Measurements from ENCODE around the gene FALEC.

The FALEC gene

GRCh38 chr1:150511985-150512660, 3.4 kb upstream of the FALEC start:
- DNase-seq (ENCODE audit: low read depth): no peak

- DNase-seq (ENCODE audit: low read depth): no peak
Observed at GRCh38 chr1:150512846-150513245, 2.7 kb upstream of the FALEC start.

- peak; percentile 38 for DNase-seq (ENCODE audit: low read depth)
Observed at GRCh38 chr1:150513351-150513791, 2.2 kb upstream of the FALEC start.

GRCh38 chr1:150514260-150514659, 1.3 kb upstream of the FALEC start:
- DNase-seq (ENCODE audit: low read depth): no peak

- DNase-seq (ENCODE audit: low read depth): no peak
Observed at GRCh38 chr1:150514913-150515327, 632 bp upstream of the FALEC start.

- peak; percentile 33 for DNase-seq (ENCODE audit: low read depth)
Observed at GRCh38 chr1:150516050-150516591, 569 bp downstream of the FALEC start.

- DNase-seq (ENCODE audit: low read depth): peak; percentile 12
Observed at GRCh38 chr1:150516616-150517015, 1.1 kb downstream of the FALEC start.

- DNase-seq (ENCODE audit: low read depth): no peak
Observed at GRCh38 chr1:150521196-150521968, 5.8 kb downstream of the FALEC start.

- DNase-seq (ENCODE audit: low read depth): no peak
Observed at GRCh38 chr1:150525348-150525747, 9.8 kb downstream of the FALEC start.

GRCh38 chr1:150528196-150528595, 12.6 kb downstream of the FALEC start:
- peak; percentile 86 for DNase-seq (ENCODE audit: low read depth)

- peak; percentile 78 for DNase-seq (ENCODE audit: low read depth)
Observed at GRCh38 chr1:150529017-150529416, 13.5 kb downstream of the FALEC start.

- no peak for DNase-seq (ENCODE audit: low read depth)
Observed at GRCh38 chr1:150530491-150531159, 15.1 kb downstream of the FALEC start.

GRCh38 chr1:150532860-150533259, 17.3 kb downstream of the FALEC start:
- no peak for DNase-seq (ENCODE audit: low read depth)

- DNase-seq (ENCODE audit: low read depth): no peak
Observed at GRCh38 chr1:150534002-150534401, 18.4 kb downstream of the FALEC start.

- DNase-seq (ENCODE audit: low read depth): peak; percentile 91
Observed at GRCh38 chr1:150535511-150536287, 20.1 kb downstream of the FALEC start.

GRCh38 chr1:150536836-150537731, 21.5 kb downstream of the FALEC start:
- peak; percentile 29 for DNase-seq (ENCODE audit: low read depth)

GRCh38 chr1:150537732-150538684, 22.5 kb downstream of the FALEC start:
- DNase-seq (ENCODE audit: low read depth): peak; percentile 91

GRCh38 chr1:150543500-150544143, 28.1 kb downstream of the FALEC start:
- DNase-seq (ENCODE audit: low read depth): no peak

GRCh38 chr1:150544204-150544603, 28.7 kb downstream of the FALEC start:
- no peak for DNase-seq (ENCODE audit: low read depth)
